GM20431 (cell line): ENCODE results near the gene QRFP.

ENCODE experiments used
- in situ Hi-C: fragments of 300-500 bp; cut with MseI, MboI; formaldehyde crosslinking; loops from one replicate; pipeline ENCODE4 v1.15.0; 2020; ENCODE audit warnings: low sequenced_read_pairs; ENCODE audit not compliant: unreplicated experiment

QRFP gene

DNA sequence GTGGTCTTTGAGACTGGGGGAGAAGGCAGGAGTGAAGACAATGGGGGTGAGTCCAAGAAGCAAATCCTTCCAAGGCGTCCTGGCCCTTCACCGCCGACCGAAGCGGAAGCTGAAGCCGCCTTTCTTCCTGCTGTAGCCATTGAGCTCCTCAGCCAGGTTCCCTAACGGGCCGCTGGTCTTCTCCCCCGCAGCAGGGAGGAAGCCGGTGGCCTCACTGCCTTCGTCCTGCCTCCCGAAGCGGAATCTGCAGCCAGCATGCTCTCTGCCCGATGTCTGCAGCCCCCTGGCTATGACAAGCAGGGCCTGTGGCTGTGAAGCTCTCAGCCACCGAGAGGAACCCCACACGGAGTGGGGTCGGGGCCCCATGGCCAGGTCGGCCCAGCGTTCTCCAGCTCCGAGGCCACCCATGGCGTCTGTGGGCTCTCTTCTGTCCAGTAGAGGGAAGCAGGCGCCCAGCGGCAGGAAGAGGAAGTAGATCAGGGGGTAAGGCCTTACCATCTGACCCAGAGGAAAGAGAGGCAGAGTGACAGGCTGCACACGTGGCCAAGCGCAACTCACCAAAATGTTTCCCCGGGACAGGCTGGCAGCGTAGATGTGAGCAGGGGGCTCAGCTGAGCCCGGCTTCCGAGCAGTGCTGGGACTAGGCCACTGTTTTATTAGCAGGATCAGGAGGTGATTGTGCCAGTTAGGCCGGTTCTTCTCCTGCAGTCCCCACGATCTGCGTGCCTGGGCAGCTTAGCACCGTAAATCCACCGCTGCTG lies 3.1 kb downstream of the QRFP start:
- in situ Hi-C loops: no loop called here

DNA sequence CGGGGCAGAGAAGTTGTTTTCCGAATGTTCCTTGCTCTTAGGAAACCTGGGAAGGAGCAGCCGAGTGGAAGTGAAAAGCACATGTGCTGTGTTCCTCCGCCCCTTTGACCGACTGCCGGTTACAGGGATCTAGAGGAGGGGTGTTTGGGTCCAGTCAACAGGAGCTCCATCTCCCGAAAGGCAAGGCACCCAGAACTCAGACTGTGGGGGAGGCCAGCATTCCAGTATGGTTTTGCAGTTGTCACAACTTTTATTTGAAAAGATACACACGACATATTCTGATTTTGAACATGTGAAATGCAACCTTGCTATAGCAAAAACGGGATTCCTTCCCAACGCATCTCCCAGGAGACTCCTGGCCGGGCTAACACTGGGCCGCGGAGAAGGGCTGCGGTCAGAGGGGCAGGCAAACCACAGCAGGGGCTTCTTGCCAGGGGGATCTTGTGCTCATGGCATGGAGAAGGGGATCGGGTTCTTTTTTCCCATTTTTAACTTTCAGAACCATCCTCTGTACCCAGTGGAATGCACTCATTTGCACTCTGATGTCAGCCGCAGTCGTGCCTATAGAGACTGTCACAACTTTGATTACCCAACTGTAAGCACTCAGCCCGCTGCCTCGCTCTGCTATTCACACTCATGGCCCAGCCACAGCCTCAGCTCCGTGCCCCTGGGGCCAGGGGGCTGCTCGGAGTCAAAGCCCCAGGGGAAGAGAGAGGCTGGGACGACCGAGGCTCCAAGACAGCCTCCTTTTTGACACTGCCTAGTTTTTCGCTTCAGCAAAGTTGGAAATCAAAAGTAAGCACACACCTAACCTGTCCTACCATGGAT lies 3.9 kb downstream of the QRFP start:
- in situ Hi-C loops: no loop called here

DNA sequence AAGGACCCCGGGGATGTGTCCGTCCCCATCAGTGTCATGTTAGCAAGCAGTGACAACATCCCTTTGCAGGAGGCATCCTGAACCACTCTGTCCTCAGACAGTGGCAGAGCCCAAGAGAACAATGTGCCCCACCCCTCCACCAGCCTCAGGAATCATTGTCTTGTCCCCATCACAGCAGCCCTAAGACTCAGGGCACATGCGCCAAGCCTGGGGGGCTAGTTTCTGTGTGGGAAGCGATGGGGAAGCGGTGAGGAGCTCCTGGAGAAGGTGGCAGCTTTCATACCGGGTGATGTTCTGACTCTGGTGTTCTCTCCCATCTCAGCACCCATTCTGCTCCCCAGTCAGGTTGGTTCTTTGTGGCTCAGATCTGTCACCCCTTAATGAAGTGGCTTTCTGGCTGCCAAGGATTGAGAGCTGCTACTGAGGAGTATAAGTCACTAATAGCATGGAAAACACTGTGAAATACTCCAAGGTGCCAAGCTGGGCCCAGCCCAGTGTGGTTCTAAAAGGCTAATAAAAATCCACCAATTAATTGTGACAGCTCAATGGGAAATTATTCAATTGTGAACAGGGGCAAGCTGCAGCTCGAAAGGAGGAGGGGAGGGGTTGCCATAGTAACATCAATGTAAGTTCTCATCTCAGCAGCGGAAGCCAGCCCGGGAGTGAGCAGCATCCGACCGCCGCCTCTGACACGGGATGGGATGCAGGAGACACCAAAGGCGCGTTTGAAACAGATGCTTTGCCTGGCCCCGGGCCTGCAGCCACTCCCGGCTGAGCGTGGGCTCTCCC lies 4.7 kb downstream of the QRFP start:
- in situ Hi-C loops: no loop called here

DNA sequence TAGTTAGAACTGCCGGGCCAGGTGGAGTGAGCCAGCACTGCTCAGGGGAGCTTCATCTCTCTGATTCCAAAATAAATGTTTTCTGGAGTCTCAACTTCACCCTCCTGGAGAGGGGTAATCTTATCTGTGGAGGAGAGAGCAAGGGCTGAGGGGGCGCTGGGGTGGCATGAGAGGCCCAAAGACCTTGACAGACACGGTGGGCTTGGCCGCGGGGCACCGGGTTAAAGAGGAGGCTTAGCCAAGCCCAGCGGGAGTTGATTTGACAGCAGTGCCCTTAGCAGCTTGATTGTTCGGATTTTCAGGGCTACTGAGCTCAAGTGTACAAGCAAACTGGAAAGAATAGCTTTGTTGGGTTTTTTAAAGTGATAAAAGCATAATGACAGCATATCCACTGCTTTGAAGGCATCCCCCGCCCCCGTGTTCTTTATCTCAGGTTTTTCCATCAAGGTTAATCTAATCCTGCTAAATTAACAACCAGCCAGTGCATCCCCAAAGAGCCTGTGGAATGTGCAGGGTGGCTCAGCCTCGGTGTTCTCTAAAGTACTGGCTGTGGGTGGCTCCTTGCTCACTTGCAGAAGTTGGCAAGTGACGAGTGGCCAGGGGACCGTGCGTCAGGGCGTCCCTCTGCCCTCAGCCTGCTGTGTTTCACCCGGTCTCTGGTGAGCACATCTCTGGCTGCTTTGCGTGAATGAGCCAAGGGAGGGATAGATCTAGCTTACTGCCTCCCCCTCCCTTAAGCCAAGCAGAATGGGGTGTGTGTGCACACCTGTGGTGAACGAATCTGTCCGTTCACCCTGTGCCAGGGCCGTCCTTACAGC lies 5.5 kb downstream of the QRFP start:
- in situ Hi-C loops: no loop called here

DNA sequence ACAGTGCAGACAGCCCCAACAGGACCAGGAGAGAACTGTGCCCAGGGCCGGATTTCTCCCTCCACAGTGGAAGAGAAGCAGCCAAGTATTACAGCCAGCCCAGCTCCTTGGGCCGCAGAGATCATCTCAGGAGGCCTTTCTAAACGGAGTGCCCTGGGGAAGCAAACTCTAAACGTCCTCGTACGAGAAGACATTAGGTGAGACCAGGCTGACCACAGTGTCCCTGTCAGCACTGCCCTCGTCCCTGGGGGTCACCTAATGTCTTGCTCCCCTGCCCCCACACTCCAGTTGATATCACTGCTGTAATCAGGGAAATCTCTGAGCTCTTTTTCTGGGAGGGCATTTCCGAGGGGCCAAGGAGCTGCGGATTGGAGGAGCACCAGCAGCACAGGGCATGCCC lies 6.5 kb downstream of the QRFP start:
- in situ Hi-C loops: no loop called here

DNA sequence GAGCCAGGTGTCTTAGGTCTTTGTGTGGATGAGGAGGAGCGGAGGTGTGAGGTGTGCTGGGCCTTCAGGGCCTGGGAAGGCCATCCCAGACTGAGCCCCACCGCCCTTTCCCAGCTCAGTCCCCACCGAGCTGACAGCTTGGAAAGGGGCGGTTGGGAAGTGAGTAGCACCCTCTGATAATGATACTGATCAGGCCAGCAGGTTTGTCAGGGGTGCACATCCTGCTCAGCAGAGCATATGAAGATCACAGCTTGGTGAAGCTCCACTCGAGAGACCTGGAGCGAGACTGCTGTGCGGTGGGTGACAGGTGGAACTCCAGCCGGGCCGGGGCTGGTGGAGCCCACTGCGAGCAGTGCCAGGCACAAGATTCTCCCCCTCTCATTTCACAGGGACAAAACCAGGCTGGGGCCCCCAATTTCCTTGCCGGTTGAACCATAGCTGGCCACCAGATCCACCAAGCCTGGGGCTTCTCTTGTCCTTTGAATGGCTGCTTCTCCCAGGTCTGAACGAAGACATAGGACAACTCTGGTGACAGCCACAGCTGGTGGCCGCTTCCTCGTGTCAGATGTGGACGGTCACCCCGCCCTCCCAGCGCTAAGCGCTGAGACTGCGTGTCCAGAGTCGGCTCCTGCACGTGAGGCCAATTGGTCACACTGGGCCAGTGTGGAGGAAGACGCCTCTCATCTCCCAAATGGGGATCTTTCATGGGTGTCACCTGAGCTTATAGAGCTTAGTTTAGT lies 8.3 kb downstream of the QRFP start:
- in situ Hi-C loops: no loop called here

DNA sequence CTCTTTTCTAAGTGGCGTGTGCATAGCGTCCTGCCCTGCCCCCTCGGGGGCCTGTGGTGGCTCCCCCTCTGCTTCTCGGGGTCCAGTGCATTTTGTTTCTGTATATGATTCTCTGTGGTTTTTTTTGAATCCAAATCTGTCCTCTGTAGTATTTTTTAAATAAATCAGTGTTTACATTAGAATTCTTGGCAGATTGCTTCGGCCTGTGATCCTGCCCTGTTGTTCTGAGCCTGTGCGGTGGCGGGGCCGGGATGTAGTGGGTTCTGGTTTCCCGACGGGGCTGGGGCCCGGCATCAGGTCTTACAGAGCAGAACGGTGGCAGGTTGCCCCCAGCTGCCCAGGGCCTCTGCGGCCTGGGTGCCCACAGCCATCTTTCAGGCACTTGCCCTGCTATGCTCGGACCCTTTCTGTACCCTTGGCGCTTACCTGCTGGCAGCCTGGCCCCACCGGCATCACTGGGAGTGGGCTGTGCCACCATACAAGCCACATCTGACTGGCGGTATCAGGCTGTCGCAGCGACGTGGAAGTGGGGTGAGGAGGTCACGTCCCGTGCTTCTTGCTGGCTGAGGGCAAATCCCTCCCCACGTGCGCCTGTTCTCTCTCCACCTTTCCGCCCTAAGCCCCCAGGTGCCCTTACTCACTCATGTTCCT lies 9.0 kb downstream of the QRFP start:
- in situ Hi-C loops: no loop called here

DNA sequence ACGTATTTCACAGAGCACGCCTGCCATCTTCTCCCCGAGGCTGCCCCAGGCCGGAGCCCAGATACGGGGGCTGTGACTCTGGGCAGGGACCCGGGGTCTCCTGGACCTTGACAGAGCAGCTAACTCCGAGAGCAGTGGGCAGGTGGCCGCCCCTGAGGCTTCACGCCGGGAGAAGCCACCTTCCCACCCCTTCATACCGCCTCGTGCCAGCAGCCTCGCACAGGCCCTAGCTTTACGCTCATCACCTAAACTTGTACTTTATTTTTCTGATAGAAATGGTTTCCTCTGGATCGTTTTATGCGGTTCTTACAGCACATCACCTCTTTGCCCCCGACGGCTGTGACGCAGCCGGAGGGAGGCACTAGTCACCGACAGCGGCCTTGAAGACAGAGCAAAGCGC lies 9.6 kb downstream of the QRFP start:
- in situ Hi-C loops: no loop called here

DNA sequence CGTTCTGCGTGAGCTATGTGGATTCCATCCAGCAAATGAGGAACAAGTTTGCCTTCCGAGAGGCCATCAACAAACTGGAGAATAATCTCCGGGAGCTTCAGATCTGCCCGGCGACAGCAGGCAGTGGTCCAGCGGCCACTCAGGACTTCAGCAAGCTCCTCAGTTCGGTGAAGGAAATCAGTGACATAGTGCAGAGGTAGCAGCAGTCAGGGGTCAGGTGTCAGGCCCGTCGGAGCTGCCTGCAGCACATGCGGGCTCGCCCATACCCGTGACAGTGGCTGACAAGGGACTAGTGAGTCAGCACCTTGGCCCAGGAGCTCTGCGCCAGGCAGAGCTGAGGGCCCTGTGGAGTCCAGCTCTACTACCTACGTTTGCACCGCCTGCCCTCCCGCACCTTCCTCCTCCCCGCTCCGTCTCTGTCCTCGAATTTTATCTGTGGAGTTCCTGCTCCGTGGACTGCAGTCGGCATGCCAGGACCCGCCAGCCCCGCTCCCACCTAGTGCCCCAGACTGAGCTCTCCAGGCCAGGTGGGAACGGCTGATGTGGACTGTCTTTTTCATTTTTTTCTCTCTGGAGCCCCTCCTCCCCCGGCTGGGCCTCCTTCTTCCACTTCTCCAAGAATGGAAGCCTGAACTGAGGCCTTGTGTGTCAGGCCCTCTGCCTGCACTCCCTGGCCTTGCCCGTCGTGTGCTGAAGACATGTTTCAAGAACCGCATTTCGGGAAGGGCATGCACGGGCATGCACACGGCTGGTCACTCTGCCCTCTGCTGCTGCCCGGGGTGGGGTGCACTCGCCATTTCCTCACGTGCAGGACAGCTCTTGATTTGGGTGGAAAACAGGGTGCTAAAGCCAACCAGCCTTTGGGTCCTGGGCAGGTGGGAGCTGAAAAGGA lies 10.9 kb downstream of the QRFP start:
- in situ Hi-C loops: no loop called here

DNA sequence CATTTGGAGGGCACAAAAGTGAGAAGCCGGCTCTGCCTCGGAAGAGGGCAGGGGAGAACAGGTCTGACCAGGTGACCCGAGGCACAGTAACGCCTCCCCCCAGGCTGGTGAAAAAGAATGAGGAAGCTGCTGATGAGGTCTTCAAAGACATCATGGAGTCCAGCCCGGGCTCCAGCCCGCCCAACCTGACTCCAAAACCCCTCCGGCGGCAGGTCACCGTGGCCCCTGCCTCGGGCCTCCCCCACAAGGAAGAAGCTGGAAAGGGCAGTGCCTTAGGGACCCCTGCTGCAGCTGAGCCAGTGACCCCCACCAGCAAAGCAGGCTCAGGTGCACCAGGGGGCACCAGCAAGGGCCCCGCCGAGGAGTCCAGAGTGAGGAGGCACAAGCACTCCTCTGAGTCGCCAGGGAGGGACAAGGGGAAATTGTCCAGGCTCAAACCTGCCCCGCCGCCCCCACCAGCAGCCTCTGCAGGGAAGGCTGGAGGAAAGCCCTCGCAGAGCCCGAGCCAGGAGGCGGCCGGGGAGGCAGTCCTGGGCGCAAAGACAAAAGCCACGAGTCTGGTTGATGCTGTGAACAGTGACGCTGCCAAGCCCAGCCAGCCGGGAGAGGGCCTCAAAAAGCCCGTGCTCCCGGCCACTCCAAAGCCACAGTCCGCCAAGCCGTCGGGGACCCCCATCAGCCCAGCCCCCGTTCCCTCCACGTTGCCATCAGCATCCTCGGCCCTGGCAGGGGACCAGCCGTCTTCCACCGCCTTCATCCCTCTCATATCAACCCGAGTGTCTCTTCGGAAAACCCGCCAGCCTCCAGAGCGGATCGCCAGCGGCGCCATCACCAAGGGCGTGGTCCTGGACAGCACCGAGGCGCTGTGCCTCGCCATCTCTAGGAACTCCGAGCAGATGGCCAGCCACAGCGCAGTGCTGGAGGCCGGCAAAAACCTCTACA lies 11.8 kb downstream of the QRFP start:
- in situ Hi-C loops: no loop called here

DNA sequence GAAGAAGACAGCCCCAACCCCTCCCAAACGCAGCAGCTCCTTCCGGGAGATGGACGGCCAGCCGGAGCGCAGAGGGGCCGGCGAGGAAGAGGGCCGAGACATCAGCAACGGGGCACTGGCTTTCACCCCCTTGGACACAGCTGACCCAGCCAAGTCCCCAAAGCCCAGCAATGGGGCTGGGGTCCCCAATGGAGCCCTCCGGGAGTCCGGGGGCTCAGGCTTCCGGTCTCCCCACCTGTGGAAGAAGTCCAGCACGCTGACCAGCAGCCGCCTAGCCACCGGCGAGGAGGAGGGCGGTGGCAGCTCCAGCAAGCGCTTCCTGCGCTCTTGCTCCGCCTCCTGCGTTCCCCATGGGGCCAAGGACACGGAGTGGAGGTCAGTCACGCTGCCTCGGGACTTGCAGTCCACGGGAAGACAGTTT lies 12.5 kb downstream of the QRFP start:
- in situ Hi-C loops: no loop called here

DNA sequence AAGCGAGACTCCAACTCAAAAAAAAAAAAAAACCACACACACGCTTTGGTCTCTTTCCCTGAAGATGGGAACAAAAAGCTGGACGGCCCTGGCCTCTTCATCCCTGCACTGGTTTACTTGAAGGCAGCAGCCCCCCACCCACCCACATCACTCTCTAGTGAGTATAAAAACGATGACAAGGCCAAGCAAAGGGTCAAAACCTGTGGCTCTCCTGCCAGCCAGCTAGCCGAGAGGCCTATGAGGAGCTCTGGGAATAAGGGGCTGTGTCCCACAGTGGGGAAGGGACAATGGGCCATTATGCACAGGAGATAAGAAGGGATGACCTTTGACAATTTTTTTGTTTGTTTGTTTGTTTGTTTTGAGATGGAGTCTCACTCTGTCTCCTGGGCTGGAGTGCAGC lies 13.1 kb downstream of the QRFP start:
- in situ Hi-C loops: no loop called here

DNA sequence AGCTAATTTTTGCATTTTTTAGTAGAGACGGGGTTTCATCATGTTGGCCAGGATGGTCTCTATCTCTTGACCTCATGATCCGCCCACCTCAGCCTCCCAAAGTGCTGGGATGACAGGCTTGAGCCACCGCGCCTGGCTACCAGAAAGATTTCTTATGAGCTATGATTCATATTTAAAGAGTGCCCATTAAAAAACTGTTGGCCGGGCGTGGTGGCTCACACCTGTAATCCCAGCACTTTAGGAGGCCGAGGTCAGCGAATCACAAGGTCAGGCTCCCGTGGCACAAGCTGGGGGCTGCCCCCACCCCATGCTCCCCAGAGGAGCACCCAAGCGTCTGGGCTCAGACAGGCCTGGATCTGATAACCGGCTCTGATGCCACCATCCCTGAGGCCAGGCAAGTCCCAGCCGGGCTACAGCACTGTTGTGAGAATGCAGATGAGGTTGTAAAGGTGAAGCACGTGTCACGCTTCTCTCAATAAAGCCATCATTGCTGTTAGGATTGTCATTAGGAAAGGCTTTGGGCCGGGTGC lies 13.9 kb downstream of the QRFP start:
- in situ Hi-C loops: no loop called here

DNA sequence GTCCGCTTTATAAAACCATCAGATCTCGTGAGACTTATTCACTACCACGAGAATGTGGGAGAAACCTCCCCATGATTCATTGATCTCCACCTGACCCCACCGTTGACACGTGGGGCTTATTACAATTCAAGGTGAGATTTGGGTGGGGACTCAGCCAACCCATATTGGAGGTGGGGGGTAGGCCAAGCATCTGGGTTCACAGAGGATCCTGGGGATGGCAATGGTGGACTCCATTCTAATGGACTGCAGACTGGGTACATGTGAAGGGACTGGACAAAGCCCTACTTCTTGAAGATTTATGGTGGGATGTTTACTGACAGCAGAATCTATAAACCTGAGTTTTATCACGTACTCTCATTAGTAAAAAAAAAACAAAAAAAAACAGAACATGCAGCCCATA lies 15.1 kb downstream of the QRFP start:
- in situ Hi-C loops: no loop called here

DNA sequence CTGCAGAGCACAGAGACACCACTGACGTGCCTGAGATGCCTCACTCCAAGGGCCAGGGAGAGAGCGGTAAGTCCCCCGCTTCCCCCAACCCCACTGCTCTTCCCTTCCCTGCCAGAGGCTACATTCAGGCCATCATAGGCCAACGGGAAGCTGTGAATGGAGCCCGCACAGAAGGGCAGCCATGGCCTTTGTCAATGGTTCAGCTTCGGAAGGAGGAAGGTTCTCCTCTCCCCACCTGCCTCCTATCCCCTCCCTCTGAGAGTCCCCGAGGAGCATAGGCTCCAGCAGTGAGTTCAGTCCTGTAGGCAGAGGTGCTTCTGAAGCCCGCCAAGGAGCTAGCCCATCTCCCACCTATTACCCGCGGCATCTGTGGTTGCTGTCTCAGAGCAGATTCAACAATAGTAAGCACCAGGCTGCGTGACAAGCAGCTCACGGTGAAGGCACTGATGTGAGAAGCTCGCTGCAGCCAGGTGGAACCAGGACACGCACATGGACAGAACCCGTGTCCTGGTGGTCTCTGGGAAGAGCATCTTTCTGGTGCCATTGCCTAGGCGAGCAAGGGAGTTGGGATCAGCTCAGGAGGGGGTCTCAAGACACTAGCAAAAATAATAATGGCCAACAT lies 15.9 kb downstream of the QRFP start:
- in situ Hi-C loops: no loop called here

DNA sequence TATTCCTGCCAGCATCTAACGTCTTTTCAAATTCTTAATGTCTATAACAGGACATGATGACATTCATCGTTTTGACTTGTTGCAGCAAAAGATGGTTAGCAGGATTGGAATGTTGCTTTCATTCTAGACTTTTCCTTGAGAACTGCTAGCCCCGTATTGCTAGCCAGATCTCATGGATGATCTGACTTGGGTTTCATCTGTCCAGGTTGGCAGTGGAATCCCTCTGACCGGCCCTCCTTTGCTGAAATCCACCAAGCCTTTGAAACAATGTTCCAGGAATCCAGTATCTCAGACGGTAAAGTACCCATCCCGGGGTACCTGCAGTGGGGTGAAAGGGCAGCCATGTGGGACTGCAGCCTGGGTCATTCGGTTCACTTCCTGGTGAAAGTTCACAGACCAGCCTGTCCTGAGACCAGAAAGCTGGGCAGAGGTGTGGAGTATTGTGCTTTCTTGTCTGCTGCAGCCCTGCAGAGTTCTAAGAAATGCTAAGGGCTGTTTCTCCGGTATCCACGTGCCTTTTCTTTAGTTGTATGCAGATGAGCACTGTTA lies 16.7 kb downstream of the QRFP start:
- in situ Hi-C loops: no loop called here
